Epidermal melanocyte (primary cell): ENCODE measurements around the gene KY.
"Not testable (repeated sequence)": the region's sequence is repeated elsewhere in the genome, so short reads cannot be mapped to it uniquely, and the experiment has no call there.

ENCODE experiments used
- DNase-seq: peaks from one replicate; pipeline ENCODE4 v3.0.0; 2011; ENCODE audit warnings: low spot score; ENCODE audit not compliant: insufficient read length

Gene KY

GRCh38 chr3:134603480-134603879, 47.3 kb downstream of the KY start:
- DNase-seq: no peak

- DNase-seq: no peak
Measured at GRCh38 chr3:134602440-134602814, 48.4 kb downstream of the KY start.

- DNase-seq: no peak
Measured at GRCh38 chr3:134601539-134602439, 49.0 kb downstream of the KY start.

GRCh38 chr3:134600685-134601463, 49.9 kb downstream of the KY start:
- peak; percentile 79 for DNase-seq

GRCh38 chr3:134600206-134600605, 50.6 kb downstream of the KY start:
- no peak for DNase-seq

GRCh38 chr3:134598763-134599545, 51.9 kb downstream of the KY start:
- no peak for DNase-seq

- no peak for DNase-seq
Measured at GRCh38 chr3:134597390-134597970, 53.3 kb downstream of the KY start.

- DNase-seq: not testable (repeated sequence)
Measured at GRCh38 chr3:134594986-134595385, 55.8 kb downstream of the KY start.

- no peak for DNase-seq
Measured at GRCh38 chr3:134594331-134594741, 56.5 kb downstream of the KY start.

- no peak for DNase-seq
Measured at GRCh38 chr3:134592806-134593205, 58.0 kb downstream of the KY start.

GRCh38 chr3:134590766-134591165, 60.1 kb downstream of the KY start:
- DNase-seq: no peak

- no peak for DNase-seq
Measured at GRCh38 chr3:134579141-134579665, 71.6 kb downstream of the KY start.

GRCh38 chr3:134576831-134577230, 74.0 kb downstream of the KY start:
- no peak for DNase-seq

GRCh38 chr3:134576426-134576825, 74.4 kb downstream of the KY start:
- no peak for DNase-seq

- DNase-seq: not testable (repeated sequence)
Measured at GRCh38 chr3:134569899-134570298, 80.9 kb downstream of the KY start.

- DNase-seq: no peak
Measured at GRCh38 chr3:134568790-134569189, 82.0 kb downstream of the KY start.

GRCh38 chr3:134567605-134568004, 83.2 kb downstream of the KY start:
- DNase-seq: no peak

- no peak for DNase-seq
Measured at GRCh38 chr3:134564991-134565390, 85.8 kb downstream of the KY start.

- DNase-seq: no peak
Measured at GRCh38 chr3:134563601-134564000, 87.2 kb downstream of the KY start.

GRCh38 chr3:134562055-134562454, 88.8 kb downstream of the KY start:
- no peak for DNase-seq

GRCh38 chr3:134559591-134559990, 91.2 kb downstream of the KY start:
- no peak for DNase-seq
